Ascending aorta (tissue), 2 donors: Measurements from ENCODE around the gene CCL11. TPM values are rescaled to one million over a fixed set of nuclear protein-coding genes. Genes with fewer than 3 reads are reported as not detected.

Experiments used
- DNase-seq, 2 donors: peaks; one replicate each; pipeline ENCODE4 v3.0.0-alpha.2; 2019; ENCODE audit warnings: low spot score in 2 of 2
- H3K27ac ChIP-seq, 2 donors: fragments of 200-600 bp; sonication (generic); one replicate each; pipeline ENCODE4 v1.5.1; 2016 to 2017; ENCODE audit warnings: mild to moderate bottlenecking in 1 of 2
- H3K27me3 ChIP-seq: fragments of 200-600 bp; sonication (generic); one replicate; pipeline ENCODE4 v1.5.1; 2017
- H3K36me3 ChIP-seq, 2 donors: fragments of 200-600 bp; sonication (generic); one replicate each; pipeline ENCODE4 v1.5.1; 2016
- H3K4me1 ChIP-seq, 2 donors: fragments of 200-600 bp; sonication (generic); one replicate each; pipeline ENCODE4 v1.5.1; 2016 to 2017; ENCODE audit warnings: mild to moderate bottlenecking in 1 of 2
- H3K4me3 ChIP-seq, 2 donors: fragments of 200-600 bp; sonication (generic); one replicate each; pipeline ENCODE4 v1.5.1; 2016 to 2017; ENCODE audit warnings: mild to moderate bottlenecking in 1 of 2
- H3K9me3 ChIP-seq, 2 donors: fragments of 200-600 bp; sonication (generic); one replicate each; pipeline ENCODE4 v1.5.1; 2016
- CTCF ChIP-seq, 3 experiments: fragments of 200-600 bp in 2 of 3; fragments of 450-650 bp in 1 of 3; sonication (generic) in 2 of 3; IDR thresholded peaks; one replicate each; pipeline ENCODE4 v1.5.1; 2016 to 2019; ENCODE audit warnings: antibody characterized with exemption in 3 of 3, mild to moderate bottlenecking in 1 of 3, moderate library complexity in 1 of 3
- intact Hi-C: fragments of 100-400 bp; cut with DNase I; formaldehyde crosslinking; loops from one replicate; pipeline ENCODE4 v1.15.1; 2023
- total RNA-seq: library from RNA; depleted of rRNA; stranded (reverse); fragments of >200 nt; gene quantifications from one replicate; pipeline ENCODE4 v1.1.0, GENCODE V29; 2016

Gene CCL11
- total RNA-seq: not detected

GRCh38 chr17:34285286-34285792 is at the start of gene CCL11:
TSS of gene CCL11 (plus strand) at chr17:34285742. CDS start at chr17:34285809, 67 bp downstream.
- Histone ChIP-seq H3K36me3 (no peaks in the 10 kb centered on the region), H3K27ac (no peak within 1 kb of the TSS), H3K4me3 (no peak within 1 kb of the TSS), H3K9me3 (no peaks in the 10 kb centered on the region), H3K27me3 (no peaks in the 10 kb centered on the region), H3K4me1 (no peaks in the 10 kb centered on the region)
- intact Hi-C loops: no loop called here
- no peak for TF ChIP-seq CTCF (IDR thresholded peaks at IDR 0.05)
- DNase-seq: no peak

GRCh38 chr17:34236281-34236892 is 49.2 kb upstream of the CCL11 start:
- H3K4me3 ChIP-seq: no peak overlapping the region
- H3K27me3 ChIP-seq: no peaks in the 10 kb centered on the region
- no peak overlapping the region for H3K27ac ChIP-seq
- H3K4me1 ChIP-seq: peaks cover 0 to 25% of the 10 kb centered on the region in 2 donors
- no peaks in the 10 kb centered on the region for H3K36me3 ChIP-seq
- TF ChIP-seq CTCF (IDR thresholded peaks at IDR 0.05): no peak
- no peaks in the 10 kb centered on the region for H3K9me3 ChIP-seq
- no peak for DNase-seq
- intact Hi-C loops: no loop called here

- no peak for TF ChIP-seq CTCF (IDR thresholded peaks at IDR 0.05)
- H3K27ac ChIP-seq: no peak overlapping the region
- H3K36me3 ChIP-seq: no peaks in the 10 kb centered on the region
- H3K9me3 ChIP-seq: no peaks in the 10 kb centered on the region
- H3K27me3 ChIP-seq: no peaks in the 10 kb centered on the region
- no peak overlapping the region for H3K4me3 ChIP-seq
- H3K4me1 ChIP-seq: peaks cover 0 to 25% of the 10 kb centered on the region in 2 donors
- intact Hi-C loops: no loop called here
- DNase-seq: no peak
Observed at GRCh38 chr17:34237458-34237857, 48.1 kb upstream of the CCL11 start.

GRCh38 chr17:34241062-34241461 is 44.5 kb upstream of the CCL11 start:
- no peaks in the 10 kb centered on the region for H3K27me3 ChIP-seq
- intact Hi-C loops: loop anchor here (5.0 kb wide), 1 partner anchor 39 kb away; no protein-coding TSS in a partner anchor
- H3K4me1 ChIP-seq: peaks cover 0 to 8% of the 10 kb centered on the region in 2 donors
- TF ChIP-seq CTCF (IDR thresholded peaks at IDR 0.05): no peak
- H3K36me3 ChIP-seq: no peaks in the 10 kb centered on the region
- no peak overlapping the region for H3K27ac ChIP-seq
- DNase-seq: no peak
- no peaks in the 10 kb centered on the region for H3K9me3 ChIP-seq
- H3K4me3 ChIP-seq: no peak overlapping the region

GRCh38 chr17:34242587-34243363 is 42.8 kb upstream of the CCL11 start:
- no peak for DNase-seq
- H3K9me3 ChIP-seq: no peaks in the 10 kb centered on the region
- intact Hi-C loops: loop anchor here (5.0 kb wide), 1 partner anchor 40 kb away; no protein-coding TSS in a partner anchor
- H3K4me1 ChIP-seq: peaks cover 4 to 14% of the 10 kb centered on the region in 2 donors
- no peak for TF ChIP-seq CTCF (IDR thresholded peaks at IDR 0.05)
- H3K27me3 ChIP-seq: no peaks in the 10 kb centered on the region
- peak overlapping the region; percentile 52 to 53 for H3K27ac ChIP-seq
- no peak overlapping the region for H3K4me3 ChIP-seq
- H3K36me3 ChIP-seq: no peaks in the 10 kb centered on the region
